Bone marrow (tissue), 2 donors: ENCODE results near the gene TUBGCP3.

Experiments
- DNase-seq, 2 donors: peaks; one replicate each; lab custom pipeline; 2025; lab: John Stamatoyannopoulos, UW

TUBGCP3 gene

DNA sequence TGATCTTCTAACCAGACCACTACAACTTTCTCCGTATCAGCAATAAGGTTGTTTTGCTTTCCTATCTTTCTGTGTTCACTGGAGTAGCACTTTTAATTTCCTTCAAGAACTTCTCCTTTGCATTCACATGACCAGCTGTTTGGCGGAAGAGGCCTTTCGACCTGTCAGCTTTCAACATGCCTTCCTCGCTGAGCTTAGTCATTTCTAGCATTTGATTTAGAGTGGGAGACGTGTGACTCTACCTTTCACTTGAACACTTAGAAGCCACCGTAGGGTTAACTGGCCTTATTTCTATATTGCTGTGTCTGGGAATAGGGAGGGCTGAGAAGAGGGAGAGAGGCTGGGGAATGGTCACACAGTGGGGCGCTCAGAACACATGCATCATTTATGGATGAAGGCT lies 104.7 kb downstream of the TUBGCP3 start:
- no peak for DNase-seq

DNA sequence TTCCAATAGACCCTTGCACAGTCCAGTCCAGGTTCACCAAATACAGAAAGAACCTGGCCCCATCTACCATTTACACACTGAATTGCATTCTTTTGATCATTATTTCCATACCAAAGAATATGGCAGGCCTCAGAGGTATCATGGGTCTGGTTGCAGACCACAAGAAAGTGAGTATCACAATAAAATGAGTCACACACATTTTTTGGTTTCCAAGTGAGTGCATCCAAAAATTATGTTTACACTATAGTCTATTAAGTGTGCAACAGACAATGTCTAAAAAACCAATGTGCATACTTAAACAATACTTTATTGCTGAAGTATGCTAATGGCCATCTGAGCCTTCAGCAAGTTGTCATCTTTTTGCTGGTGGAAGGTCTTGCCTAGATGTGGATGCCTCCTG lies 106.5 kb downstream of the TUBGCP3 start:
- no peak for DNase-seq

DNA sequence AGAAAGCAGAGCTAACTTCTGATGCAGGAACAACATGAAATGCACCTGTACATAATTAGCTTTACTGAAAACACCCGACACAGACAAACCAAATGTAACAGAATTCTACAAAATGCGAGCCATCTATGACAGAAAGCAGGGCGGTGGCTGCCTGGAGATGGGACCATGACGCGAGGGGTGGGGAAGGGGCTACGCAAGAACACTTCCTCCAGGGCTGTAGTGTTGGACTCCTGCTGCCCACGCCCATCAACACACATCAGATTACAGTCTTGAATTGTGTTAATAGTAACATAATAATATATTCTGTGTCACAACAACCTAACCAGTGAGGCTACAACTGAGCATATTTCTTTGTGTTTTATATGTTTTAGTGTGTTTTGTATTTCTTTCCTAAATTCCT lies 108.6 kb downstream of the TUBGCP3 start:
- DNase-seq = no peak

DNA sequence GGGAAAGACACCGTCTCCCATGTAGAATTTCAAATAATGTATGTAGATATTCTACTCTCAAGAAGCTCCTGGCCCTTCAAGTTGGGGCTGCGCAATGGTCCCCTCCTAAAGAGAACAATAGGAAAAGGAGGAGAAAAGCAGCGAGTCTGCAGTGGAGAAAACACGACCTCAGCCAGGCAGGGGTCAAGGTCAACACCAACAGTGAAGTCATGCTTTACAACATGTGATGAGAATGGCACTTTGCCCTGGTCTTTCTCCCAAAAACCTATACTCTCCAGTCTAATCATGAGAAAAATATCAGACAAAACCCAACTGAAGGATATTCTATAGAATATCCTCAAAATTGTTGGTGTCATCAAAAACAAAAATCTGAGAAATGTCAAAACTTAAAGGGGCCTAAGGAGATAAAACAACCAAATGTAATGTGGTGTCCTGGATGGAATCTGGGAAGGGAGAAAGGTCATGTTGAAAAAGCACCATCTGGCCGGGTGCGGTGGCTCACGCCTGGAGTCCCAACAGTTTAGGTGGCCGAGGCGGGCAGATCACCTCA lies 110.8 kb downstream of the TUBGCP3 start:
- no peak for DNase-seq

DNA sequence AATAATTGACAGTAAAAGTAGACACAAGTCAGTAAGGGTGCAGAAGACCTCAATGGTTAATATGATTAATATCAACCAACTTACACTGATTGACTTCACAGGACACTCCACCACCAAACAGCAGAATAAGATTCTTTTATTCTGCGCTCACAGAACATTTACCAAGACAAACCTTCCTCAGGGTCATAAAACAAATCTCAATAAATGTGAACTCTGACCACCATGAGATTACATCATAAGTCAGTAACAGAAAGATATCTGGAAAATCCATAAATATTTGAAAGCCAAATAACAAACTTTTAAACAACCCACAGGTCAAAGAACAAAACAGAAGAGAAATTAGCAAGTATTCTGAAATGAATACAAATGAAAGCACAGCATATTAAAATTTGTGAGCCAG lies 112.1 kb downstream of the TUBGCP3 start:
- no peak for DNase-seq

DNA sequence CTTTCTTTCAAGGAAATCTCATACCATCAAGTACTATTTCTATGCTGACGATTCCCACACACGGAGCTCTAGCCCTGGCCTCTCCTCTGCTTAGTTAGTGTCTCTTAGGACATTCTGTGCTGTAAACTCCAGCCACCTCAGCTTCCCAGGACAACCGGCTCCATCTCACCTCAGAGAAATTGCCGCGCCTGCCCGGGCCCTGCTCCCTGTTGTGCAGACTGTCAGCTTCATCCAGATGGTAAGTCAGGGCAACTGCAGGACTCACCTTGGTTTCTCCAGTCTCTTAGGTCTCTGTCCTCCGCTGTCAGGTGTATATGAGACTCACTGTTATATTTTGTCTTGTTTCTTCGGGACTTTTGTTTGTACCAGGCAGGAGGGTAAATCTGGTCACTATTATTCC lies 113.1 kb downstream of the TUBGCP3 start:
- no peak for DNase-seq

DNA sequence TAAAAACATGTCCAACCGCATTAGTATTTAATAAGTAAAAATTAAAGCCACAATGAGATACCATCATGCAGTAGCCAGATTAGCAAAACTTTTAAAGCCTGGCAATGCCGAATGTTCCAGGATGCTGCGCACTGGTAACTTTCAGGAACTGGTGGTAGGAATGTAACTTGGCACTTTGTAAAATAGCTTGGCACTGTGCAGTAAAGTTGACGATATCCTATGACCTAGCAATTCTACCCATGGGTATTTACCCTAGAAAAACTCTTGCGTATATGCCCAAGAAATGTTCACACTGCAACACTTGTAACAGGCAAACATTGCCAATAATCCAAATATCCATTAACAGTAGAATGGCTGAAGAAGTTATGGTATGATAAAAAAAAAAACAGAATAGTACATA lies 114.1 kb downstream of the TUBGCP3 start:
- DNase-seq = no peak

DNA sequence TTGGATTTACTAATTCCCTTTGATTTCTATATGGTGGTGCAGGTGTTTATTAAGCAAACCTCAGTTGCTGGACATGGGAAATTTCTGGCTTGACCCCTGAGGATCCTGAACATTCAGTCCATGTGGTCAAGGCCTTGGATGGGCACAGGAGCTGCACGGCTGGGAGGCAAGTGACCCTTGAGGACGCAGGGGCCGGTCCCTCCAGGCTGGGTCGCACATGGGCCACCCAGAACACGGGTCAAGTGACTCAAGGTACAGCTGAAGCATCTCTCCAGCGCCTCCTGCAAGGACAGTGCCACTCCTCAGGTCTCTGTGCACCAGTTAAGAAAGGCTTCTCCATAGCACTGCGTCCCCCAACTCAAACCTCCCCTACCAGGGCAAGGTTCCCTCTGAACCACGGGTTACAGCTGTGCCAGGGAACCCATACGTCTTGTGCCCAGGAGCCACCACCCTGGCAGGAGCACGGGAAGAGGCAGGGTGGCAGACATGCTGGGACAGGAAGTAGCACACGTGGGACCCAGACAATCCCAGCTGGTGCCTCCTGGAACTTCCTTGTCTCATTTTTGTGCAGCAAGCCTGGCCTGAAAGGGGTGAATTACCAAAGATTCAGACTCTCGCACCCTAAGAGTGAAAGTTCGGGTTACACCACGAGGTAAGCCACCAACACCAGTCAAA lies 118.7 kb downstream of the TUBGCP3 start:
- no peak for DNase-seq

DNA sequence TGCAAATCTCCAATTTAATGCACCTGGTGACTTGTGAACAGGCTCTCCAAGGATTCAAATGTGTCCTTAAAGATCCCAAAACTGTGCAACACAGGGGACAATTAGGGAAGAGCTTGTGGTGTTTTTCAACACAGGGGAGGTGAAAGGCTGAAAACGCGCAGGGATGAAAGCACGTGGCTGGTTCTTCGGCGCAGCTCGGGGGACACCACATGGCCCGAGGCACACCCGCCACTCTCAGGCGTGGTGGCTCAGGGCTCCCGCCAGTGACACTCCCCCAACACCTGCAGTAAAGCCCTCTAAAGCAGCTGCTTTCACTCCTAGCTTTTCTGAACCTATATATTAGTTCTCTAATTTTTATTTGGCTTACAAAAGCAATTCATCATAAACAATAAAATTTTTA lies 119.9 kb downstream of the TUBGCP3 start:
- DNase-seq = no peak

DNA sequence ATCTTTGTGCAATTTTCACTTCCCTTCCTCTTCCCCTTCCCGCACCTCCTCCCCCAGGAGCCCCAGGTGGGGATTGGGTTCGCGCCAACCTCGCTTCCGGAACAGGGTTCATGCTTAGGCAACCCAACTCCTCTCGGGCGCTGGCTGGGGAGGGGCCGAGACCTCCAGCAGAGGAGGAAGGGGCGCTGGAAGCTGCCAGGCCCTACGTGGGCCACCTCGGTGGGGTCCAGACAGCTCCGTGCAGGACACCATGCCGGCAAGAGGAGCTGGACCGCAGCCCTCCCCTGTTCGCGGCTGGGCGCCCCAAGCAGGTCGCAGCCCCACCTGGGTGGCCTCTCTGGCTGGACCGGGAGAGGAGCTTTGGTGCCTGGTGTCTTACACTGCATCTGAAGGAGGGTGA lies 120.7 kb downstream of the TUBGCP3 start:
- no peak for DNase-seq

DNA sequence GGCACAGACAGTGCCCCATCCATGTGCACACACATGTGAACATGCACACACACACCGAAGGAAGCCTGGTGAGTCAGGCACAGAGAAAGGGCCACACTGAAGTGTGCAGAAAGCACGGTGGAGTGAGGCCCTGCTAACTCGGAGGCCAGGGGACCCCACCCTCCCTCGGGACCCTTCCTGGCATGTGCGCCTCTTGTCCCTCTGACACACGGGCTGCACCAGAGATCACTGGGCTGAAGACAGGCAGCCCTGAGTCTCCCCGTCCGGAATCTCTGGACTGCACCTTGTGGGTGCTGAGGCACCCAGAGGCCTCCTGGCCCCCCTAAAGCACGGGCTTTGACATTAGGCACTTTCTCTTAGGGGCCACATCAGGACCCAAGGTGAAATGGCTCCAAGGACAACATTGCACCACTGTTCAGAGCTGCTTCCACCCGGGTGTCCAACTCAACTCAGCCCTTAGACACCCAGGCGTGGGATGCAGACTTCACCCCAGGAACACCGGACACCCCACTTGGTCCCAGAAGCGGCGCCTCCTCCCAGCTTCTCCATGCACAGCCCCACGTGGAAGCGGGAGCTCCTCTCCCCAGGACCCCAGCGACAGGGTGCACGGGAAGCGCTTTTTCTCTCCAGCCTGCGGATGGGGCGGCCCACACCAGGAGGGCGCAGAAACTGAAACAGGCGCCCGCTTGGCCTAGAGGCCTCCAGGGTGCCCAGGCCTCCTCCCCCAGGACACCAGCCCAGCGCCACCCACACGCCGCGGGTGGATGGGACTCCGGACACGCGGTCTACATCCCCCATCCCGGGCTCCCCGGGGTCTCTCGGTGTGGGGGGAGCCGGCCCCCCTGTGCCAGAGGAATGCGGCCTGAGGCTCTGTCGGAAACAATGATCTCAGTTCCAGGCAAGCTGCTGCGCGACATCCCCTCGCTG lies 121.6 kb downstream of the TUBGCP3 start:
- DNase-seq = no peak

DNA sequence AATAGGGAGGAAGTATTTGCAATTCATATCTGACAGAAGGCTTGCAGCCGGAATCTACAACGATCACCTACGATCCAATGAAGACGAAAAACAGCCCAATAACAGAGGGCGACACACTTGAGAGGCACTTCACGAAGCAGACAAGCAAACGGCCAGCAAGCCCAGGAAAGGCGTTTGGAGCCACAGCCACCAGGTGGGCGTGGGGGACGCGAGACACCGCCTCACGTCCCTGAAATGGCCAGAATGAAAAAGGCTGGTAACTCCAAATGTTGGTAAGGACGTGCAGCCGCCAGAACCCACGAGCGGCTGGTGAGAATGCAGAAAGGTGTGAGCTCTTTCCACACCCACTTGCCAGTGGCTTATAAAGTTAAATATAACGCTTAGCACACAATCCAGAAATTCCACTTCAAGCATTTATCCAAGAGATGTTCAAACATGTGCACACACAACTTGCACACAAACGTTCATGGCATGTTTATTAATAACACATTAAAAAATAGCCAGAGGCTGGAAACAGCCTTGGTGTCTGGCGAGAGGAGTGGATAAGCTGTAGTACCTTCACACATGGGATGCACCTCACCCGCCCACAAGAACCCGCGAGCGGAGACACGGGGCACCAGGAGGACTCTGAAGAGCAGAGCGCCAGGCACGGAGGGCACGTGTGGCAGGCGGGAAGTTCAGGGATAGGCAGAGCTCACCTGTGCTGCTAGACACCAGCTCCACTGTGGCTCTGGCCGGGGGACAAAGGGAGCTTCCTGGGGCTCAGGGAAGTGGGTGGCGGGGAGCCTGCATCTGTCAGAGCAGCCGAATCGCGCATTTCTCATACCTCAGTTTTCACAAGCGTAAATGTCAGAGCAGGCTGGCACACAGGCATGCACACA lies 122.5 kb downstream of the TUBGCP3 start:
- no peak for DNase-seq

DNA sequence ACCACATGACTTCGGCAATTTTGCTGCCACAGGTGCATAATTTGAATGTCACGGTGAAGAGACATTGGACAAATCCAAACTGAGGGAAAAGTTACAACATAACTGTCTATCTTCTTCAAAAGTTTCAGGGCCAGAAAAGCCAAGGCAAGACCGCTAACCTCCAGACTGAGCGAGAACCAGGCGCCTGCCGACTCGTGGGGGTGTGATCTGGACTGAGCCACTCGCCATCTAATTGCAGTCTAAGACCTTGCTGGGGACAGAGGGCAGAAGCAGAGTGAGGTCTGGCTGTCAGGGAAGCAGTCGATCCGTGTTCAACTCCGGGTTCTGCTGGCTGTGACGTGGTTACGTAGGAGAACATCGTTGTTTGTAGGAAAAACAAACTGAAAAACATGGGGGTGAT lies 123.2 kb downstream of the TUBGCP3 start:
- DNase-seq = no peak

DNA sequence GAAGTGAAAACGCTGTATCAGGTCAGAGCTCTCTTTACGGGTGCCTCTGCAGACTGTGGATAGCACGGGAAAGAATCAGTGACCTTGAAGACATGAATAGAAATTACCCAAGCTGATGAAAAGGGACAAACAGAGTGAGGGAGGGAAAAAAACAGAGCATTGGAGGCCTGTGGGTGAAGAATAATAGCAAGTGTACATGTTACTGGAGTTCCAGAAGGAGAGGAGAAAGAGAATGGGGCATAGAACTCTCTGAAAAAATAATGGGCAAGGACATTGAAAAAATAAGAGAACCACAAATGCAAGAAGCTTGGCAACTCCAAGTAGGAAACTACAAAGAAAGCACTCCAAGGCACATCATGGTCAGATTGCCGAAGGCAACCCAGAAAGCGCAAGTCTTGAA lies 125.5 kb downstream of the TUBGCP3 start:
- no peak for DNase-seq

DNA sequence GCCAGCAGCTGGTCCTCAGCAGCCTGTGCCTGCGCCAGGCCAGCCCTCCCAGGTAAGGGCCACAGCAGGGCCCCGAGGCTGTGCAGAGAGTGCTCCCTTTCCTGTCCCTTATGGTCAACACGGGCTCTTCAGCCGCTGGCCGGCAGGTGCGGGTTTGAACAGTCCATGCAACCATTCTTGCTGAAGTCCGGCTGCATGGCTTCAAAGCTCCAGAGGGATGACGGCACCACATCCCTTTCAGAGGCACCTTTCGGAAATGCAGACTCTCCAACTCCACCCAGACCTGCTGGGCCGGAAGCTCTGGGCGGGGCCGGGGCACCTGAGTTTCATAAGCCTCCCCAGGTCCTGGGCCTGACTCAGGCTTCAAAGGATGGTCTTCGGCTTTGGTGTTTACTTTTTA lies 130.5 kb downstream of the TUBGCP3 start:
- DNase-seq = no peak

DNA sequence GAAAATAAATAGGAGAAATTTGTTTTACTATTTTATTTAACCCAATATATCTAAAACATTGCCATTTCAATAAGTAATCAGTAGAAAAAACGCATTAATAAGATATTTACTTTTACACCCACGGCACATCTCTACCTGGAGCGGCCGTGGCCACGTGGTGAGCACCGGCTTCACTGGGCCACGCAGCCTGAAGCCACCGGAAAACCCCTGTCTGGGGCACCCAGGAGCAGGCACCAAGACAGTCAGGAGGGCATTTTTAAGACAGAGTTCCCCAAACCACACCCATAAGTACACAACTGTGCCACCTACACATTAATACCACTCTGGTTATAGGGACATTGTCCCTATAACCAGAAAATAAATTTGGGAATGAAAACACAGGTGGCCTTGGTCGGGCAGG lies 130.9 kb downstream of the TUBGCP3 start:
- no peak for DNase-seq

DNA sequence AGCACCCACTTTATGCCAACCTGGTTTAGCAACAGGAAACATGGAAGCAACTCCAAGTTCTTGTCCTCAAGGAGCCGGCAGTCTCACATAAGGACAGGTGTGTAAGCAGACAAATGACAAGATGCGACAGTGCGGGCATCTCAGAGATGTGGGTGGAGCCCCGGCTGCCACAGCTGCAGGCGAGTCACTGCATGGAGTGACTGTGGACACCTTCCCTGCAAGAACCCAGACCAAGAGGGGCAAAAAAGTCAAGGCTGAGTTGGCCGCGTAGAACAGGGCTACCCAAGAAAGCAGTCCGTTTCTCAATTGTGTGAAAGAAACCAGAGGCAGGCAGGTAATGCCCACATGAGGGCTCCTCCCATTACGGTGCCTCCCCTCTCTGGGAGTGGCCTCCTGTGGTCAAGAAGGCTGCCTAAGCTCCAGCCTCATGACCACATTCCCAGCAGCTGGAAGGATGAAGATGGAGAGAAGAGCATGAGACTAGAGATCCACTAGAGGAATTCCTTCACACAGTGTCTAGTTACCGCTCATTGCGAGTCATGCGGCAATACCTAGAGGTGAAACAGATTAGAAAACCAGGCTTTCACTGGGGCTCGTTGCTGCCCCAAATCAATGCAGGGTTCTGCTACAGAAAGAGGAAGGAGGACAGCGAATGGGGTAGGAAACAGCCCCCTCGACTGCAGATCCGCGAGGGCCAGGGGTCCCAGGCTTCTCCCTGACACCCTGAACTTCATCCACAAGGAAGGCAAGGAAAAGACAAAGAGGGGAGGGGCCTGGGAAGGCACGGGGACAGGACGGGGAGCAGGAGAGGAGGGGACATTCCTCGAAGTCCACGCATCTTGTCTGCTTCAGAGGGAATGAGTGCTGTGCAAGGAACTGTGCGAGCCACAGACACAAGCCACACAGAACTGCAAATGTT lies 131.6 kb downstream of the TUBGCP3 start:
- no peak for DNase-seq

DNA sequence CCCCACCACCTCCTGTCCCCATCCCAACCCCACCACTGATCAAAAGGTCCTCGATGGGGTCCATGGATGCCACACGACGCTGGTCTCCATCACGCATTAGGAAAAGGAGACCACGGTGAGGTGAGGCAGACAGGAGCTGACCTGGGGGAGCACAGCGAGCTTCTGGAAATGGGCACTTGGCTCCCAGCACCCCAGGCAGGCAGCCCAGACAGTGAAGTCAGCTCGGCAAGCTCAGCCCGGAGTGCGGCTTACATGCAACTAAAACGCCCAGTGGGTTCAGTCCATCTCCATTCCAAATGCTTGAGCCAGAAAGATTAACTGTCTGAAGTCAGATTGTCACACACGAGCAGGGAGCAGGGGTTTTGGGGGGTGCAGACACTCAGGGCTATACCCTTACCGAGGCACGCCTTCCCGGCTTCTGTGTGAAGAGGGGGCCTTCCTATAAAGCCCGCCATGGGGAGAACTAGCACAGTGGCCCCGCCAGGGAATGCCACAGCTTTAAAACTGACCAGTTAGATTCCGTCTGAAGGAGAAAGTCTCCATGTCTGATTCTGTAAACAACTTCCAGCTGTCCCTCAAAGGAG lies 132.4 kb downstream of the TUBGCP3 start:
- no peak for DNase-seq

DNA sequence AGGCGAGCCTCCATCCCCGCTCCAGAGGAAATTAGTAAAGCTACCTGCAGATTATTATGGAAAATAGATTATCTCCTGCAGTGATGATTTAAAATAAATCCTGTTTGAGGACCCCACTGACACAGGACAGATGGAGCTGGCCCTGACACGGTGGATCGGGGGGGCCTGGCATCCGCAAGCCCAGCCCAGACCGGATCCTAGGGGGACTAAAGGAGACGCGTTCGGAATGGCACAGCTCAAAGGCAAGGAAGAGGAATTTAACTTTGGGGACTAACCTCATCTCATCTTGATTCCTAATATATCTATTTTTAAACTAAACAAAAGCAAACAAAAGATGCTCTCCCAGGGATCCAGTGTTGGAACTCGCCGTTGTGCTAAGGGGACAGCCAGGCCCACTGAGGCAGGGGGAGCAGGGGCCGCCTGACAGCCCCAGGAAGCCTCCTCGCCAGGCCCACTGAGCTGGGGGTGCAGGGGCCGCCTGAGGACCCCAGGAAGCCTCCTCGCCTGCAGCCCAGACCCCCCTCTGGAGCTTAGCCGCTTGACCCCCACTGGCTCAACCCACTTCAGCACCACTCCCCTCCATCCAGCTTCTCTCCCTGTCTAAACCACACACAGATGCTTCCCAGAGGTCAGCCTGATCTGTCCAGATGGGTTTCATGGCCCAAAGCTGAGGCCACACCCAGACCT lies 133.2 kb downstream of the TUBGCP3 start:
- DNase-seq = no peak
